HG02852 (cell line): ENCODE data around the gene ACYP2.
A peak's percentile ranks its signal among the peaks of the same experiment; 100 is the strongest.
"Not testable (repeated sequence)": the region's sequence is repeated elsewhere in the genome, so short reads cannot be mapped to it uniquely, and the experiment has no call there.

Source experiments
- ATAC-seq: cut with Tn5 transposase; IDR thresholded peaks from one replicate; pipeline ENCODE4 v1.9.1; 2021; ENCODE audit warnings: mild to moderate bottlenecking, moderate library complexity; ENCODE audit not compliant: unreplicated experiment

ACYP2 gene

DNA sequence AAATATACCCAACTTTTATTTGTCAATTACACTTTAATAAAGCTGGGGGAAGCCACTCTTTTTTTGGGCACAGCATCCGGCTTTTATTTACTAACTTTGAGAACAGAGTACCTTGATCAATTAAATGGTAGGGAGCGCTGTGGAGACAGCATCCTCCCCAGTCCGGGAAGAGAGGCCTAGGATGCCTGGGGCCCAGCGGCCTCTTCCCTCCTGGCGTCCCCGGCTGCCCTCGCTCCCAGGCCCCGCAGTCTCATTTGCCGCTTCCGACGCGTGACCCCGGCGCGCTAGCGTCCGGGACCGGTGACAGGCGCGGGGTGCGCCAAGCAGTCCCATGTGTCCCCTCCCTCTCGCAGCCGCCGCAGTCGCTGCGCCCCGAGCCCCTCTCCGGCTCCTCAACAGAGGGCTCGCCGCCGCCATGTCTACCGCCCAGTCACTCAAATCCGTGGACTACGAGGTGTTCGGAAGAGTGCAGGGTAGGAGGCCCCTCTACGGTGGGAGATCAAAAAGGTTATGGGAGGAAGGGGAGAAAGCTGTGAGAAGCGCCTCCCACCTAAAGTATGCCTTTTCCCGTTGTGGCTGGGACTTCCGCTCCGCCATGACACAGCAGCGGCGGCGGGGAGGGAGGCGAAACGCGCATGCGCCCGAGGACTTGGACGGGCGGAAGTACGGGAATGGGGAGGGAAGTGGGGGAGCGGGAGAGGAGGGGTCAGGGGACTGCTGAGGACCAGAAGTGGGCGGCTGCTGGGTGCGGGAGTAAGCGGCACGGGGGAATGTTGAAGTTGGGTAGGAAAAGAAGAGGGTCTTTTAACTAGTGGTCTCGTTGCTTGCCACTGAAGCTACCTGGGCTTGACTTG is at the start of gene ACYP2:
TSS of gene ACYP2 (plus strand) at position 332 of the 854 bp plus-strand sequence.
- peak; percentile 86 for ATAC-seq

- no peak for ATAC-seq
Observed at GRCh38 chr2:54065891-54066290, 49.5 kb upstream of the ACYP2 start.

GRCh38 chr2:54067851-54068375 is 47.5 kb upstream of the ACYP2 start:
- no peak for ATAC-seq

DNA sequence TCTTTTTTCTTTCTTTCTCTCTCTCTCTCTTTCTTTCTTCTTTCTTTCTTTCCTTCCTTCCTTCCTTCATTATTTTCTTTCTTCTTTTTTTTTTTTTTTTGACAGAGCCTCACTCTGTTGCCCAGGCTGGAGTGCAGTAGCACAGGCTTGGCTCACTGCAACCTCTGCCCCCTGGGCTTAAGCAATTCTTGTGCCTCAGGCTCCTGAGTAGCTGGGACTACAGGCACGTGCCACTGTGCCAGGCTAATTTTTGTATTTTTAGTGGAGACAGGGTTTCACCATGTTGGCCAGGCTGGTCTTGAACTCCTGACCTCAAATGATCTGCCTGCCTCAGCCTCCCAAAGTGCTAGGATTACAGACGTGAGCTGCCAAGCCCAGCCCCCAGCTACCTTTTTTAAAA is 42.9 kb upstream of the ACYP2 start:
- not testable (repeated sequence) for ATAC-seq

GRCh38 chr2:54073796-54074195 is 41.6 kb upstream of the ACYP2 start:
- peak; percentile 86 for ATAC-seq

- no peak for ATAC-seq
Observed at GRCh38 chr2:54074606-54075341, 40.6 kb upstream of the ACYP2 start.

- no peak for ATAC-seq
Observed at GRCh38 chr2:54076586-54076985, 38.8 kb upstream of the ACYP2 start.

DNA sequence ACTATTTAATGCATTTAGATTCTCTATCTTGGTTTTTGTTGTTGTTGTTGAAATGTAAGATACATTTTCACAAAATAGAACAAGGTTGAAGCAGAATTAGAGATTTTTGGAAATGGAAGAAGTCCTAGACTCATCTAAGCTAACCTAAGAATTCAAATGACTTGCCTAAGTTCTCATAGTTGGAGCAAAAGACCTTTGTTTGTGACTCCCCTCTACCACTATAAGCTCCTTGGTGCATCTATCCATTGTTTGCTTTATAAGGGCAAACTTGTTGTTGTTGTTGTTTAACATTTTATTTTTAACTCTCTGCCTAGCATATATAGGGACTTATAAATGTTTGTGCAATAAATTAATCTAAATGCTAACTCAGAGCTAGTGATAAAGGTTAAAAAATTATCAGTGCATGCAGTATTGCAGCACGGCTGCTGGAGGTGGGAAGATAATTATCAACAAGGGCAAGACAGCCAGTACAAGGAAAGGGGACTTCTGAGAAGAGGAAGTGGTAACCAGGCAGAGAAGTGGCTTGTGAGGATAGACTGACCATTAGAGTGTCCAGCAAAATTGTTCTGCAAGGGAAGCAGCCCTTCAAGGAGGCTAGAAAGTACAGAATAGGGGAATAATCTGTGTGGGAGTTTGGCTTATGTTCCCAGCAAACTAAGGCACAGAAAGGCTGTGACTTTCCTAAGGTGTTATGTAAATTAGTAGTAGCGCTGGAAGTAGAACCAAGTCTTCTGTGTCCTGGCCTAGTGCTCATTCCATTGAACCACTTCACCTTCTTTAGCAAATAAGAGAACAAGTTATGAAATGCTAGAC is 38.1 kb upstream of the ACYP2 start:
- no peak for ATAC-seq

DNA sequence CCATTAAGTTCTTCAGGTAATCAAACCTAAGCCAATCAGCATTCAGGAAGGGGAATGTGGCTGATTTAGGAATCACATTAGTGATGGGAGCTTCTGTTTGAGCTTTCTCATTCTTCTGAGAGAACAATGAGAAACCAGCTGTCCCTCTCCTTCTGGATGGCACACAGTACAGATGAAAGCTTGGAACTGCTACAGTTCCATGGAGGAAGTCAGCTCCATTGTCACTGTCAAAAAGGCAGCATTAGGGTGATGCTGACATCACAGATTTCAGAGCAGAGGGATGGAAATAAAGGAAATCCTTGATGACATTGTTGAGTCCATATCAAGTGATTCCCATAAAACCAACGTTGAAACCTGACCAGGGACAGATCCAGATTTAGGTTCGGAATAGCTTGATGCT is 36.1 kb upstream of the ACYP2 start:
- no peak for ATAC-seq

- peak; percentile 96 for ATAC-seq
Observed at GRCh38 chr2:54081574-54081973, 33.8 kb upstream of the ACYP2 start.

GRCh38 chr2:54083021-54083420 is 32.4 kb upstream of the ACYP2 start:
- no peak for ATAC-seq

GRCh38 chr2:54083445-54083844 is 32.0 kb upstream of the ACYP2 start:
- no peak for ATAC-seq

- ATAC-seq = no peak
Observed at GRCh38 chr2:54084600-54084999, 30.8 kb upstream of the ACYP2 start.

DNA sequence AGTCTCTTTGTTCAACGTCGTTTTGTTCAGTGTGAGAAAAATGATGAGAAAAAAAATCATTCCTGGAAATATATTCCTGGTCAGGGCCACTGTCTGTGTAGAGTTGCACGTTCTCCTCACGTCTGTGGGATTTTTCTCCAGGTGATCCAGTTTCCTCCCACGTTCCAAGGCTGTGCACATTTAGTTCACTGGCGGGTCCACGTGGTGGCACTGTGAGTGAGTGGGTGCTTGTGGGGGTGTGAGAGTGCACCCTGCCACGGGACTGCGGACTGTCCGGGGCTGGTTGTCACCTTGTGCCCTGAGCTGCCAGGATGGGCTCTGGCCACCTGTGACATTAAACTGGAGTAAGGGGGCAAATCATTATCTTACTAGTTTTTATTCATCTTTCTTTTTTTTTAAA is 30.3 kb upstream of the ACYP2 start:
- ATAC-seq = no peak

- no peak for ATAC-seq
Observed at GRCh38 chr2:54086157-54086556, 29.3 kb upstream of the ACYP2 start.

GRCh38 chr2:54088191-54088634 is 27.2 kb upstream of the ACYP2 start:
- ATAC-seq = no peak

DNA sequence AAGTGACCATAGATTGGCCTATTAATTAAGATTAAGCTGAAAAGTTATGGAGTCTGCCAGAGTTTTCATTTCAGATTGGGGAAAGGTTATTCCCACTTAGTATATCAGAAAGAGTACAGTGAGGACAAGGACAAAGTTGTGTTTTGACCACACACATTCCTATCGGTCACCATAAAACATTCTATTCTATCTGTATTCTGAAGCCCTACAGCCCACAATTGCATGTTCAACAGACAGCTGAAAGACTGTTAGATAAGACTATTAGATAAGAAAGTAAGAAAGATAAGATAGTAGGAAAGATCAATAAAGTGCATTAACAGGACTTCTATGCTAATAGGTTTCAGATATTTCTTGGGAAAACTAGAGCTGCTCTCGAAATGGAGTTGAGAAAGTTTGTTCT is 26.7 kb upstream of the ACYP2 start:
- ATAC-seq = no peak

GRCh38 chr2:54090521-54091117 is 24.8 kb upstream of the ACYP2 start:
- no peak for ATAC-seq

GRCh38 chr2:54092940-54093339 is 22.5 kb upstream of the ACYP2 start:
- ATAC-seq = peak; percentile 60

GRCh38 chr2:54095406-54095805 is 20.0 kb upstream of the ACYP2 start:
- ATAC-seq = not testable (repeated sequence)

- ATAC-seq = not testable (repeated sequence)
Observed at GRCh38 chr2:54096141-54096540, 19.3 kb upstream of the ACYP2 start.
